ENCODE data around the gene ZFP91. TPM values are rescaled to one million over a fixed set of nuclear protein-coding genes. Genes with fewer than 3 reads are reported as not detected.

Gene ZFP91
- total and polyA plus RNA-seq, 12 donors: 11.4 to 69.7 (median 59.6) TPM

- no peak for ATAC-seq
- Histone ChIP-seq H3K9me3 (no peaks in the 10 kb centered on the region), H3K4me3 (no peak overlapping the region), H3K27ac (no peak overlapping the region), H3K36me3 (peaks cover 0 to 45% (median 0%) of the 10 kb centered on the region in 9 donors), H3K27me3 (no peaks in the 10 kb centered on the region), H3K4me1 (peaks cover 3 to 56% (median 38%) of the 10 kb centered on the region in 9 donors)
- intact Hi-C loops (cut with DNase I): no loop called here
- no peak for TF ChIP-seq CTCF (IDR thresholded peaks at IDR 0.05)
- WGBS, 2 donors: 88 to 89% methylated on average over 2 of the region's 2 CpGs
- DNase-seq: no peak
These were observed 8.1 kb downstream of the ZFP91 start for GRCh38 chr11:58586998-58587397.

- Histone ChIP-seq H3K27me3 (no peaks in the 10 kb centered on the region), H3K4me1 (peaks cover 0 to 38% (median 11%) of the 10 kb centered on the region in 9 donors), H3K9me3 (no peaks in the 10 kb centered on the region)
These were observed 12.8 kb downstream of the ZFP91 start for GRCh38 chr11:58591659-58592058.

GRCh38 chr11:58592760-58593472, 14.1 kb downstream of the ZFP91 start:
- intact Hi-C loops (cut with DNase I): no loop called here
- TF ChIP-seq CTCF (IDR thresholded peaks at IDR 0.05): no peak
- H3K27ac ChIP-seq: no peak overlapping the region
- no peaks in the 10 kb centered on the region for H3K27me3 ChIP-seq
- peak in 2 of 8 donors; percentile 9 to 42 for ATAC-seq
- H3K4me1 ChIP-seq: peaks cover 0 to 40% (median 14%) of the 10 kb centered on the region in 9 donors
- no peaks in the 10 kb centered on the region for H3K9me3 ChIP-seq
- 72 to 80% methylated on average over 5 of the region's 5 CpGs for WGBS, 2 donors
- DNase-seq: no peak
- no peak overlapping the region for H3K4me3 ChIP-seq
- H3K36me3 ChIP-seq: peaks cover 0 to 40% (median 0%) of the 10 kb centered on the region in 9 donors

More at GRCh38 chr11:58591659-58592058, 12.8 kb downstream of the ZFP91 start:
- TF ChIP-seq CTCF (IDR thresholded peaks at IDR 0.05): no peak
- DNase-seq (no peak), ATAC-seq (no peak)
- intact Hi-C loops (cut with DNase I): no loop called here
- WGBS, 2 donors: 88 to 89% methylated on average over 3 of the region's 3 CpGs
- Histone ChIP-seq H3K36me3 (peaks cover 0 to 43% (median 0%) of the 10 kb centered on the region in 9 donors), H3K27ac (no peak overlapping the region), H3K4me3 (no peak overlapping the region)

GRCh38 chr11:58594826-58595225, 16.0 kb downstream of the ZFP91 start:
- peaks cover 0 to 31% (median 0%) of the 10 kb centered on the region in 9 donors for H3K36me3 ChIP-seq
- intact Hi-C loops (cut with DNase I): no loop called here
- H3K4me3 ChIP-seq: no peak overlapping the region
- H3K27ac ChIP-seq: no peak overlapping the region
- H3K27me3 ChIP-seq: no peaks in the 10 kb centered on the region
- DNase-seq (no peak), ATAC-seq (no peak)
- H3K4me1 ChIP-seq: peaks cover 0 to 45% (median 22%) of the 10 kb centered on the region in 9 donors
- TF ChIP-seq CTCF (IDR thresholded peaks at IDR 0.05): no peak
- WGBS, 2 donors: 78% methylated on average over 4 of the region's 4 CpGs
- no peaks in the 10 kb centered on the region for H3K9me3 ChIP-seq
